A549 (cell line): ENCODE results near the gene MACF1.

Experiments
- JUNB ChIP-seq: fragments of >200 bp; sonication (Bioruptor Twin); formaldehyde crosslinking; IDR thresholded peaks from 2 replicates; pipeline ENCODE4 v1.6.1; 2016
- MAFK ChIP-seq: fragments of 450-650 bp; IDR thresholded peaks from 2 replicates; pipeline ENCODE4 v1.6.1; 2014; ENCODE audit not compliant: partially characterized antibody
- POLR2A ChIP-seq: IDR thresholded peaks from 2 replicates; pipeline ENCODE4 v1.6.1; 2012; ENCODE audit warnings: mild to moderate bottlenecking, low read length
- RAD21 ChIP-seq, 2 experiments: fragments of >200 bp in 1 of 2; sonication (Bioruptor Twin) in 1 of 2; formaldehyde crosslinking in 1 of 2; IDR thresholded peaks in 1 of 2; conservative IDR thresholded peaks in 1 of 2; 2 replicates in 1 of 2; 3 replicates in 1 of 2; pipeline ENCODE4 v1.6.1; 2012 to 2018; ENCODE audit warnings: inconsistent platforms in 1 of 2
- RFX5 ChIP-seq: fragments of 450-650 bp; IDR thresholded peaks from 2 replicates; pipeline ENCODE4 v1.7.1; 2014; ENCODE audit warnings: antibody characterized with exemption, mild to moderate bottlenecking, moderate library complexity
- SMC3 ChIP-seq: fragments of >200 bp; sonication (Bioruptor Twin); formaldehyde crosslinking; IDR thresholded peaks from 3 replicates; pipeline ENCODE4 v1.6.1; 2018; ENCODE audit warnings: inconsistent platforms
- TF ChIP-seq, protein P1 (sequence below): fragments of 200-600 bp; sonication (generic); IDR thresholded peaks from 2 replicates; pipeline ENCODE4 v1.6.1; 2016; ENCODE audit warnings: antibody characterized with exemption, mild to moderate bottlenecking, moderate library complexity
- TF ChIP-seq, protein P2 (sequence below): fragments of >200 bp; sonication (Bioruptor Twin); formaldehyde crosslinking; IDR thresholded peaks from 3 replicates; pipeline ENCODE4 v1.5.1; 2016
- TF ChIP-seq, protein P3 (sequence below): fragments of 250-450 bp; sonication (Bioruptor Pico); IDR thresholded peaks from 2 replicates; pipeline ENCODE4 v1.5.0; 2021; ENCODE audit warnings: mild to moderate bottlenecking, moderate library complexity, borderline replicate concordance
- TF ChIP-seq, protein P4 (sequence below): IDR thresholded peaks from 2 replicates; pipeline ENCODE4 v1.6.1; 2012

DNA sequence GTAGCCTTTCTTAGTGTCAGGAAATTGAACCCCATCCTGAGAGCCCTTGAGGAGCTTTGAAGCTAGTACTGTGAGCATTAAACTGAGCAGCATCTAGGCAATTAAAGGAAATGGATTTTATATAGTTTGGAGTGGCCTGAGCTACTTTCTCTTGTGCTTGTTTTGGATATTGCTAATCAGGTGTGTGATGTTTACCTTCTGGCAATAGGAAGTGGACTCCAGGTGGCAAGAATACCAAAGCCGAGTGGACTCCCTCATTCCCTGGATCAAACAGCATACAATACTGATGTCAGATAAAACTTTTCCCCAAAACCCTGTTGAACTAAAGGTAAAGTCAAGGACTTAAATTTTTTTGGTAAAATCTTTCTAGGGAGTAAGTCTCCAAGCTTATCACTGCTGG, 79.4 kb downstream of the MACF1 start:
- TF ChIP-seq JUNB (no peak), POLR2A (no peak), SMC3 (no peak), RAD21 (conservative IDR thresholded peaks at IDR 0.05 in 1 of 2, IDR thresholded peaks at IDR 0.05 in 1 of 2) (no peak), MAFK (no peak), RFX5 (no peak)
- TF ChIP-seq, protein P1, sequence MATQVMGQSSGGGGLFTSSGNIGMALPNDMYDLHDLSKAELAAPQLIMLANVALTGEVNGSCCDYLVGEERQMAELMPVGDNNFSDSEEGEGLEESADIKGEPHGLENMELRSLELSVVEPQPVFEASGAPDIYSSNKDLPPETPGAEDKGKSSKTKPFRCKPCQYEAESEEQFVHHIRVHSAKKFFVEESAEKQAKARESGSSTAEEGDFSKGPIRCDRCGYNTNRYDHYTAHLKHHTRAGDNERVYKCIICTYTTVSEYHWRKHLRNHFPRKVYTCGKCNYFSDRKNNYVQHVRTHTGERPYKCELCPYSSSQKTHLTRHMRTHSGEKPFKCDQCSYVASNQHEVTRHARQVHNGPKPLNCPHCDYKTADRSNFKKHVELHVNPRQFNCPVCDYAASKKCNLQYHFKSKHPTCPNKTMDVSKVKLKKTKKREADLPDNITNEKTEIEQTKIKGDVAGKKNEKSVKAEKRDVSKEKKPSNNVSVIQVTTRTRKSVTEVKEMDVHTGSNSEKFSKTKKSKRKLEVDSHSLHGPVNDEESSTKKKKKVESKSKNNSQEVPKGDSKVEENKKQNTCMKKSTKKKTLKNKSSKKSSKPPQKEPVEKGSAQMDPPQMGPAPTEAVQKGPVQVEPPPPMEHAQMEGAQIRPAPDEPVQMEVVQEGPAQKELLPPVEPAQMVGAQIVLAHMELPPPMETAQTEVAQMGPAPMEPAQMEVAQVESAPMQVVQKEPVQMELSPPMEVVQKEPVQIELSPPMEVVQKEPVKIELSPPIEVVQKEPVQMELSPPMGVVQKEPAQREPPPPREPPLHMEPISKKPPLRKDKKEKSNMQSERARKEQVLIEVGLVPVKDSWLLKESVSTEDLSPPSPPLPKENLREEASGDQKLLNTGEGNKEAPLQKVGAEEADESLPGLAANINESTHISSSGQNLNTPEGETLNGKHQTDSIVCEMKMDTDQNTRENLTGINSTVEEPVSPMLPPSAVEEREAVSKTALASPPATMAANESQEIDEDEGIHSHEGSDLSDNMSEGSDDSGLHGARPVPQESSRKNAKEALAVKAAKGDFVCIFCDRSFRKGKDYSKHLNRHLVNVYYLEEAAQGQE = no peak
- TF ChIP-seq, protein P2, sequence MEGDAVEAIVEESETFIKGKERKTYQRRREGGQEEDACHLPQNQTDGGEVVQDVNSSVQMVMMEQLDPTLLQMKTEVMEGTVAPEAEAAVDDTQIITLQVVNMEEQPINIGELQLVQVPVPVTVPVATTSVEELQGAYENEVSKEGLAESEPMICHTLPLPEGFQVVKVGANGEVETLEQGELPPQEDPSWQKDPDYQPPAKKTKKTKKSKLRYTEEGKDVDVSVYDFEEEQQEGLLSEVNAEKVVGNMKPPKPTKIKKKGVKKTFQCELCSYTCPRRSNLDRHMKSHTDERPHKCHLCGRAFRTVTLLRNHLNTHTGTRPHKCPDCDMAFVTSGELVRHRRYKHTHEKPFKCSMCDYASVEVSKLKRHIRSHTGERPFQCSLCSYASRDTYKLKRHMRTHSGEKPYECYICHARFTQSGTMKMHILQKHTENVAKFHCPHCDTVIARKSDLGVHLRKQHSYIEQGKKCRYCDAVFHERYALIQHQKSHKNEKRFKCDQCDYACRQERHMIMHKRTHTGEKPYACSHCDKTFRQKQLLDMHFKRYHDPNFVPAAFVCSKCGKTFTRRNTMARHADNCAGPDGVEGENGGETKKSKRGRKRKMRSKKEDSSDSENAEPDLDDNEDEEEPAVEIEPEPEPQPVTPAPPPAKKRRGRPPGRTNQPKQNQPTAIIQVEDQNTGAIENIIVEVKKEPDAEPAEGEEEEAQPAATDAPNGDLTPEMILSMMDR = no peak
- TF ChIP-seq, protein P3, sequence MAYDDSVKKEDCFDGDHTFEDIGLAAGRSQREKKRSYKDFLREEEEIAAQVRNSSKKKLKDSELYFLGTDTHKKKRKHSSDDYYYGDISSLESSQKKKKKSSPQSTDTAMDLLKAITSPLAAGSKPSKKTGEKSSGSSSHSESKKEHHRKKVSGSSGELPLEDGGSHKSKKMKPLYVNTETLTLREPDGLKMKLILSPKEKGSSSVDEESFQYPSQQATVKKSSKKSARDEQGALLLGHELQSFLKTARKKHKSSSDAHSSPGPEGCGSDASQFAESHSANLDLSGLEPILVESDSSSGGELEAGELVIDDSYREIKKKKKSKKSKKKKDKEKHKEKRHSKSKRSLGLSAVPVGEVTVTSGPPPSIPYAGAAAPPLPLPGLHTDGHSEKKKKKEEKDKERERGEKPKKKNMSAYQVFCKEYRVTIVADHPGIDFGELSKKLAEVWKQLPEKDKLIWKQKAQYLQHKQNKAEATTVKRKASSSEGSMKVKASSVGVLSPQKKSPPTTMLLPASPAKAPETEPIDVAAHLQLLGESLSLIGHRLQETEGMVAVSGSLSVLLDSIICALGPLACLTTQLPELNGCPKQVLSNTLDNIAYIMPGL (CRISPR knock-in tag) = no peak
- TF ChIP-seq, protein P4, sequence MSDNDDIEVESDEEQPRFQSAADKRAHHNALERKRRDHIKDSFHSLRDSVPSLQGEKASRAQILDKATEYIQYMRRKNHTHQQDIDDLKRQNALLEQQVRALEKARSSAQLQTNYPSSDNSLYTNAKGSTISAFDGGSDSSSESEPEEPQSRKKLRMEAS = no peak
